DOHH2 (cell line): ENCODE results near the gene TCHP.

Experiments
- H3F3A ChIP-seq: fragments of 200-600 bp; sonication (generic), shearing (Covaris generic); 2 replicates; pipeline ENCODE4 v1.6.0; 2016; ENCODE audit warnings: antibody characterized with exemption, mild to moderate bottlenecking; ENCODE audit not compliant: control insufficient read depth, insufficient read depth
- H3K27ac ChIP-seq: fragments of 200-600 bp; sonication (generic); 2 replicates; pipeline ENCODE4 v1.5.1; 2014; ENCODE audit warnings: low read depth, mild to moderate bottlenecking, low read length, moderate library complexity
- H3K27me3 ChIP-seq: fragments of 200-600 bp; sonication (generic); 2 replicates; pipeline ENCODE4 v1.6.1; 2014; ENCODE audit warnings: mild to moderate bottlenecking, low read length, mixed read lengths; ENCODE audit not compliant: control insufficient read depth
- H3K36me3 ChIP-seq: fragments of 200-600 bp; sonication (generic); 2 replicates; pipeline ENCODE4 v1.6.1; 2014; ENCODE audit warnings: mild to moderate bottlenecking, low read length, moderate library complexity, mixed read lengths; ENCODE audit not compliant: control insufficient read depth
- H3K4me1 ChIP-seq: fragments of 200-600 bp; sonication (generic); 2 replicates; pipeline ENCODE4 v1.6.1; 2014; ENCODE audit warnings: mild to moderate bottlenecking, low read length, mixed read lengths; ENCODE audit not compliant: control insufficient read depth
- H3K4me2 ChIP-seq: fragments of 200-600 bp; sonication (generic); 2 replicates; pipeline ENCODE4 v1.6.0; 2014; ENCODE audit warnings: mild to moderate bottlenecking, low read length, moderate library complexity
- H3K4me3 ChIP-seq: fragments of 200-600 bp; sonication (generic); 2 replicates; pipeline ENCODE4 v1.5.1; 2014; ENCODE audit warnings: mild to moderate bottlenecking, low read length, mixed read lengths
- H3K79me2 ChIP-seq: fragments of 200-600 bp; sonication (generic); 2 replicates; pipeline ENCODE4 v1.6.1; 2014; ENCODE audit warnings: mild to moderate bottlenecking, low read length, mixed read lengths; ENCODE audit not compliant: control insufficient read depth
- H3K9me2 ChIP-seq: fragments of 200-600 bp; sonication (generic); replicated peaks from 2 replicates; pipeline ENCODE4 v1.6.1; 2014; ENCODE audit warnings: mild to moderate bottlenecking, low read length, mixed read lengths; ENCODE audit not compliant: control insufficient read depth
- H3K9me3 ChIP-seq: fragments of 200-600 bp; sonication (generic); 2 replicates; pipeline ENCODE4 v1.6.1; 2014; ENCODE audit warnings: antibody characterized with exemption, low read length, mixed read lengths; ENCODE audit not compliant: control insufficient read depth, insufficient read depth
- H4K20me1 ChIP-seq: fragments of 200-600 bp; sonication (generic); 2 replicates; pipeline ENCODE4 v1.6.0; 2014; ENCODE audit warnings: low read depth, mild to moderate bottlenecking, antibody characterized with exemption, low read length, moderate library complexity; ENCODE audit not compliant: control insufficient read depth, insufficient read depth
- EZH2phosphoT487 ChIP-seq: fragments of 200-600 bp; sonication (generic); IDR thresholded peaks from 2 replicates; pipeline ENCODE4 v1.6.1; 2017; ENCODE audit warnings: borderline replicate concordance, mild to moderate bottlenecking, antibody characterized with exemption, low read length, moderate library complexity, mixed read lengths
- TF ChIP-seq, protein P1 (sequence below): fragments of 200-600 bp; sonication (generic); IDR thresholded peaks from one replicate; pipeline ENCODE4 v1.5.1; 2014; ENCODE audit warnings: antibody characterized with exemption, mild to moderate bottlenecking, low read depth, low read length; ENCODE audit not compliant: poor library complexity, severe bottlenecking

Gene TCHP

DNA sequence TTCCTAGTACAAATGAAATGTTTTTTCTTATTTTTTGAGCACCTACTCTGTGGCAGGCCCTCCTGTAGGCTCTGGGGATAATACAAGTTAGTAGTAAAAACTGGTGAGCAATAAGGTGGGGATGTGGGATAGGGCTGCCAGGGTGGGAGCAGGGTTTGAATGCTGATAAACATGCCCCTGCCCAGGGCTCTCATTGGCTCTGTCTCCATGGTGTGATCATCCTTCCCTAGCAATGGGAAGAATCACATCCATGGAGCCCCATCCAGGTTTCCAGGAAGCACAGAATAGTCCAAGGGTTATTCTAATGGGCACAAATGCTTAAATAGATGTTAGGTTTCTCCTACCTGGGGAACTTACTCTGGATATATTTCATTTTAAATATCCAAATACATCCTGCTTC, 50.6 kb downstream of the TCHP start:
- no peaks in the 10 kb centered on the region for H3K27me3 ChIP-seq
- peaks cover 86% of the 10 kb centered on the region for H3K36me3 ChIP-seq
- H3K4me1 ChIP-seq = peaks cover 16% of the 10 kb centered on the region
- H4K20me1 ChIP-seq = 0 out of 2 replicates have a peak, but pooled peaks cover 3% of the 10 kb centered on the region
- H3K79me2 ChIP-seq = no peaks in the 10 kb centered on the region
- no peaks in the 10 kb centered on the region for H3K9me2 ChIP-seq
- no peaks in the 10 kb centered on the region for H3K9me3 ChIP-seq
- TF ChIP-seq, protein P1, sequence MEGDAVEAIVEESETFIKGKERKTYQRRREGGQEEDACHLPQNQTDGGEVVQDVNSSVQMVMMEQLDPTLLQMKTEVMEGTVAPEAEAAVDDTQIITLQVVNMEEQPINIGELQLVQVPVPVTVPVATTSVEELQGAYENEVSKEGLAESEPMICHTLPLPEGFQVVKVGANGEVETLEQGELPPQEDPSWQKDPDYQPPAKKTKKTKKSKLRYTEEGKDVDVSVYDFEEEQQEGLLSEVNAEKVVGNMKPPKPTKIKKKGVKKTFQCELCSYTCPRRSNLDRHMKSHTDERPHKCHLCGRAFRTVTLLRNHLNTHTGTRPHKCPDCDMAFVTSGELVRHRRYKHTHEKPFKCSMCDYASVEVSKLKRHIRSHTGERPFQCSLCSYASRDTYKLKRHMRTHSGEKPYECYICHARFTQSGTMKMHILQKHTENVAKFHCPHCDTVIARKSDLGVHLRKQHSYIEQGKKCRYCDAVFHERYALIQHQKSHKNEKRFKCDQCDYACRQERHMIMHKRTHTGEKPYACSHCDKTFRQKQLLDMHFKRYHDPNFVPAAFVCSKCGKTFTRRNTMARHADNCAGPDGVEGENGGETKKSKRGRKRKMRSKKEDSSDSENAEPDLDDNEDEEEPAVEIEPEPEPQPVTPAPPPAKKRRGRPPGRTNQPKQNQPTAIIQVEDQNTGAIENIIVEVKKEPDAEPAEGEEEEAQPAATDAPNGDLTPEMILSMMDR = no peak
- no peak for TF ChIP-seq EZH2phosphoT487
- no peak overlapping the region for H3K27ac ChIP-seq
- H3K4me3 ChIP-seq = no peak overlapping the region
- H3K4me2 ChIP-seq = no peak overlapping the region
- H3F3A ChIP-seq = 0 out of 2 replicates have a peak, but pooled peaks cover 5% of the 10 kb centered on the region

DNA sequence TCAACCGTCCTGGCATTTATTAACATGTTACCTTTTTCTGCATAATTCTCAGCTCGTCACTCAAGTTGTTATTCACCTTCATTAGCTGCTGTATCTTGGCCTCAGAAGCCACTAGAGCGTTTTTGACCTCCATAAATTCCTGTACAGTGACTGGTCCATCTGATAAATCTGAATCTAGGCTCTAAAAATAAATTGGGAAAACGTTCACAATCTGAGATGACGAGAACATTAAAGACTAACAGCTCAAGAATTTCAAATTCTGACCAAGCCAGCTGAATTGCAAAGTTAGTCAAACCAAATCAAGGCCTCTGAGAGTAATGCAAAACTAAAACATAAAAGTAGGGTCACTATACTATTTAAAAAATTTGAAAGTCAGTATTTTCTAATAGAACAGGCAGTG, 51.1 kb downstream of the TCHP start:
- H3K36me3 ChIP-seq = peaks cover 87% of the 10 kb centered on the region
- H3K4me3 ChIP-seq = no peak overlapping the region
- no peak overlapping the region for H3K27ac ChIP-seq
- no peaks in the 10 kb centered on the region for H3K9me3 ChIP-seq
- peaks cover 16% of the 10 kb centered on the region for H3K4me1 ChIP-seq
- H3F3A ChIP-seq = 0 out of 2 replicates have a peak, but pooled peaks cover 5% of the 10 kb centered on the region
- TF ChIP-seq EZH2phosphoT487 = no peak
- TF ChIP-seq, protein P1 = no peak
- H3K79me2 ChIP-seq = no peaks in the 10 kb centered on the region
- no peaks in the 10 kb centered on the region for H3K27me3 ChIP-seq
- no peaks in the 10 kb centered on the region for H3K9me2 ChIP-seq
- H4K20me1 ChIP-seq = 0 out of 2 replicates have a peak, but pooled peaks cover 3% of the 10 kb centered on the region
- no peak overlapping the region for H3K4me2 ChIP-seq

GRCh38 chr12:109951751-109952150, 51.7 kb downstream of the TCHP start:
- no peak overlapping the region for H3K4me2 ChIP-seq
- H3K79me2 ChIP-seq = no peaks in the 10 kb centered on the region
- H3K9me3 ChIP-seq = no peaks in the 10 kb centered on the region
- no peaks in the 10 kb centered on the region for H3K9me2 ChIP-seq
- no peak overlapping the region for H3K27ac ChIP-seq
- H3K27me3 ChIP-seq = no peaks in the 10 kb centered on the region
- peaks cover 16% of the 10 kb centered on the region for H3K4me1 ChIP-seq
- H3F3A ChIP-seq = 0 out of 2 replicates have a peak, but pooled peaks cover 5% of the 10 kb centered on the region
- TF ChIP-seq EZH2phosphoT487 = no peak
- TF ChIP-seq, protein P1 = no peak
- H4K20me1 ChIP-seq = 0 out of 2 replicates have a peak, but pooled peaks cover 3% of the 10 kb centered on the region
- no peak overlapping the region for H3K4me3 ChIP-seq
- peaks cover 85% of the 10 kb centered on the region for H3K36me3 ChIP-seq
